HG03469 (cell line): Measurements from ENCODE around the gene KIAA0513.

Experiments
- ATAC-seq: cut with Tn5 transposase; IDR thresholded peaks from one replicate; pipeline ENCODE4 v1.9.1; 2021; ENCODE audit warnings: mild to moderate bottlenecking, moderate library complexity, moderate number of reproducible peaks; ENCODE audit not compliant: unreplicated experiment

KIAA0513 gene

DNA sequence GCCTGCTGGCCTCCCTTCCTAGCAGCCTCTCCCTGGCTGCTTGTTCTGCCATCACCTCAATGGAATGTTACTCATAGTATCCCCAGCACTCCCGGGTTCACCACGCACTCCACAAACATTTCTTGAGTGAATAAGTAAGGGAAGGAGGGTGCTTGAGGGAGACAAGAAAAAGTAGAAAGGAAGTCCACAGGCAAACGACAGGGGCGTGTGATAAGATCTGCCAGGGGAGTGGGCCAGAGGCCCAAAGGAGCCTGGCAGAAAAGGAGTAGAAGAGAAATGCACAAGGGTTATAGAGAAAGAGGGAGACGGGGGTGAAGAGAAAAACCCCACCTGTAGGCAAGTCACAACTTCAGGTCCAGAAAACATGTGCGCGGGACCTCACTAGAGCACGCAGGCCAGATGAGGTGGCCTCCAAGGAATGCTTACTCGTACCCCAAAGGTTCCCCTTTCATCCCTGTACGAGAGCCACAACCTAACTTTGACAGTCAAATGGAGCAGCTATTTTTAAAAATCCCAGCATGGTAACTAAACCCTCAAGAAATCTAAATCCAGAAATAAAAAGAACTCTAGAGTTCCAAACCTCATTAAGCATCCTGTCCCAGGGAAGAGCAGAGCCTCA is 22.9 kb upstream of the KIAA0513 start:
- no peak for ATAC-seq

DNA sequence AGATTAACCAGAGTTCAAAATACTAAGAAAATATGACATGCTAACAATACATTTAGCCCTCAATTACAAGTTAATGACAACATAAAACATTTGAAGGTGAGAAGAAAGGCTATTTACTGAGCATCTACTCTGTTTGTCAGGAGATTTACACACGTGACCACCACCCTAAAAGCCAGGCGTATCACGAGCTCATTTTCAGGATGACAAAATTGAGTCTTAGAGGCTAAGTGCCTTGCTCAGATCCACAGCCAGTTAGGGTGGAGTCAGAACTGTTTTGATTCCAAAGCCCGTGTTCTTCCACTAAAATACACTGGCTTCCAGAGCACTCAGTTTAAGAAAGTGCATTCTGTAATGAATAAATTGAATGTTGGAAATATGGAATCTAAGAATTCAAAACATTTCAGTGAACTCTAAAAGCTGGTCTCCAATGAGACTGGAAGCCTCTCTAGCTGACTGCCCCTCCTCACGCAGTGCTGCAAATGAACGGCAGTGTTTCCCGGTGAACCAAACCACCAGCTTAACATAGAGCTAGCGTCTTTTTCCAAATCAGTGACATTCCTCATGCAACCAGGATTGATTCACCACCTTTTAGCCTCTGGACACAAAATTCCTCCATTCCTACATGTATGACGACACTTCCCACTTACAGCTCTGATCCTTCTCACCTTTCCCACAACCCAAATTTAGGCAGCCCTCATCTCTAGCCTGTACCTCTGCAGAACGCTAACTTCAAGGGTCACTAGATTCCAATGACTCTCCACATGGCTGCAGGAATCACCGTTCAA is 22.1 kb upstream of the KIAA0513 start:
- ATAC-seq, result no peak

DNA sequence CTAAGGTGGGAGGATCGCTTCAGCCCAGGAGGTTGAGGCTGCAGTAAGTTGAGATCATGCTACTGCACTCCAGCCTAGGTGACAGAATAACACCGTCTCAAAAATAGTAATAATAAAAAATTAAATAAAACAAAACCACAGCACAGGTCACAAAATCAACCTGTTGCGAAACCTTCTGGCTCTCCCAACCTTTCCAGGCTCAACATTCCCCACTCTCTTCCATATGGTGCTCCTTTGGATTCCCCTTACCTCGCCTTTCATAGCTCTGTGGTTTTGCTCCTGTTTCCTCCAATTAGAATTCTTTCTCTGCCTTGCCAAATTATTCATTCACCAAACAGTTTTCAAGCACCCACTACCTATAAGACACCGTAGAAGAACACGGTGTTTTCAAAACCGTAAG is 21.0 kb upstream of the KIAA0513 start:
- ATAC-seq, result no peak

DNA sequence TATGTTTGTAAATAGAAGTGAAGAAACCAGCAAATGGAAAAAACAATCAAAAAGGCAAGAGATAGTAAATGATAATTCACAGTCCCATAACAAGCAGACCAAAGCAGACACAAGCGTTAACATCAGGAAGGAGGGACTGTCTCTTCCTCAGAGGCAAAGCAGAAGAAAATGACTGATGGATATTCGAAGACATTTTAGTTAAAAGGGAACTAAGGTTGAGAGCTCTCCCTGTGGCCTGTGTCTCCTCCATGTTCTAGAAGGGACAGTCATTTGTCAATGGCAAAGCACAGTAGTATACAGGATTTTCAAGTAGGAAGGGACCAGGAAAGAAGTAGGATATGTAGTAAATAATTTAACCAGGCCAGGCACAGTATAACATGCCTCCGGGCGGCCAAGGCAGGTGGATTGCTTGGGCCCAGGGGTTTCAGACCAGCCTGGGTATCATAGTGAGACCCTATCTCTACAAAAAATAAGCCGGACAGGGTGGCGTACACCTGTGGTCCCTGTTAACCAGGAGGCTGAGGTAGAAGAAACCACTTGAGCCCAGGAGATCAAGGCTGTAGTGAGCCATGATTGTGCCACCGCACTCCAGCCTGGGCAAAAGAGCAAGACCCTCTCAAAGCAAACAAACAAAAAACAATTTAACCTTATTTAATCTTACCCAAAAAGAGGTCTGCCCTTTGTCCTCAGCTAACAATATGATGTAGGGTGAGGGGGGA is 19.9 kb upstream of the KIAA0513 start:
- no peak for ATAC-seq

DNA sequence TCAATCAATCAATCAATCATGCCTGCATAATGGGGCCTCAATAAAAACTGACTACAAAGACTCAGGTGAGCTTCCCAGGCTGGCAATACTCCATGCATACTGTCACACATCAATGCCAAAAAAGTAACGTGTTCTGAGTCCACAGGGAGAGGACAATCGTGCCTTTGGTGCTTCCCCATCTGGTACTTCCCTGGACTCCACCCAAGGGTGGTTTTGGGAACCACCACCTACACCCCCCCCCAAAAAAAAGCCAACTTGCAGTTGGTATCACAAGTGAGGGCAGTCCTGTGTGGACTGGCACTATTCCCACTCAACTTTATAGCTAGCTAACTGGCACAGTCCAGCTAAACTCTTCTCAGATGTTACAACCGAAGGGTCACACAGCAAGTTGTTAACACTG is 19.3 kb upstream of the KIAA0513 start:
- no peak for ATAC-seq

DNA sequence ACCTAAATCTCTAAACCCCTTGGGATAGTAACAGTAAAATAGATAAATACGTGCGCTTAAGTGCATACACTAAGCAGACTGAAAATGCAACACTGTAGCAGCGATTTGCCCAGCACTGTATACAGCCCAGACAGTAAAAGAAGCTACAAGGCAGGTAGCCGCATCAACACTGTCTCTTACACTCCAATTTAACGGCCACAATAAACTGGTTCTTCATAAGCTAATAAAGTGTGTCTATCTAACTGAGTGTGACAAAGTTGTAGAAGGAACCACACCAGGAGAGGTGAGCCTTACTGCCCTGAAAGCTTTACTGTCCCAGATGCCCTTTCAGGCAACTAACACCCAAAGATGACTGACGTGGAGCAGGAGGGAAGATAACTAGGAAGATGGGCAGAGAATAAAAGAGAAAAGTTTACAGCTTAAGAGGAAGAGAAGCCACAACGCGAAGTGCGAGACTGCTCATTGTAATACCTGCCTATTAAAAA is 17.1 kb upstream of the KIAA0513 start:
- ATAC-seq, result no peak

DNA sequence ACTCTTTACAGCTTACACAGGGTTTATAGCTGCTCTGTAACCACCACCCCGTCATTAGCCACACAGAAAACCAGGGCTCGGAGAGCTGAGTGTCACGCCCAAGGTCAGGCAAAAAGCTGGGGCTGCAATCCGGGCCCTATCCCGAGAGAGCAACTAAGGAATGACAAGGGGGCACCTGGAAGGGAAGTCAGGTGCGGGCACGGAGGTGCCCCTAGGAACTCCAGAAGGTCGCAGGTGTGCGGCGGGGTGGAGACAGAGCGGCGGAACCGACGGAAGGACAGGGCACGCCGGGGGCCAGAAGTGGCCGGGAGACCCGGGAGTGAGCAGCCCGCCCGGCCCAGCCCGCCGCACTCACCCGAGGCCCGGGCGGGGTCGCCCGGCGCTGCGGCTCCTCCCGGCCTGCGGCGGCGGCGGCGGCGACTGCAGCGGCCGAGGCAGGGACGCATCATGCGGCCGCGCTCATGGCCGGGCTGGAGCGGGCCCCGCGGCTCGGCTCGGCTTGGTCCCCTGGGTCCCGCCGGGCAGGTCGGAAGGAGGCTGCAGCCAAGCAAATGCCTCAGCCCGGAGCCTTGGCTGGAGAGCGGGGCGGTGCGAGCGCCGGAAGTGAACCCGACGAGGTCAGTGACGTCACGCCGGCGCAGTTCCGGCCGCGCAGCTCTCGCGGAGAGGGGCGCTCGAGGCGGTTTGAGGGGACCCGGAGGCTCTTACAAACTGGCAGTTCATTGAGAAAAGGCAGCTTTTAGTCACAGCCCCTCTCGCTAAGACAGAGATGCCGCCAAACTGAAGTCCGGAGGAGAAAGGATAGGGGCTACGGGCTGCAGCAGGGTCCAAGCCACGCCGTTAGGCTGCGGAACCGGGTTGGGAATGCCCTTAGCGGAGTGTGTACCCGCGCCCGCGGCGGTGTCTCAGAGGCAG is 16.4 kb upstream of the KIAA0513 start, which contains the start of gene ZDHHC7:
Gene ZDHHC7, minus strand, starts transcription at position 605 of the 915 bp plus-strand sequence. CDS start 20,917 bp downstream, outside the sequence.
- ATAC-seq, result peak; percentile 62

DNA sequence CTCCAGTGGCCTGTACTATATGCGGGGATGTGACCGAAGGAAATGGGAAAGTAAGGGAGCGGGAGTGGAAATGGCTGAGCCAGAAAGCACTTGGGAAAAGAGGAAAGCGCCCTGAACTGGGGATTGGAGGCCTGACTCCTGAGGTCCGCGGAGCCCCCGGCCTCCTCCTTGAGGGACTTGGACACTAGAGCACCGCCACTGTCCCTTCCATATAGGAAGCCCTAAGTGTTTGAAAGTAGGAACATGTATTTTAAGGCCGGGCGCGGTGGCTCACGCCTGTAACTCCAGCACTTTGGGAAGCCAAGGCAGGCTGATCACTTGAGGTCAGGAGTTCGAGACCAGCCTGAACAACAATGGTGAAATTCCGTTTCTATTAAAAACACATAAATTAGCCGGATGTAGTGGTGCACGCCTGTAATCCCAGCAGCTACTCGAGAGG is 15.7 kb upstream of the KIAA0513 start:
- ATAC-seq, result no peak

DNA sequence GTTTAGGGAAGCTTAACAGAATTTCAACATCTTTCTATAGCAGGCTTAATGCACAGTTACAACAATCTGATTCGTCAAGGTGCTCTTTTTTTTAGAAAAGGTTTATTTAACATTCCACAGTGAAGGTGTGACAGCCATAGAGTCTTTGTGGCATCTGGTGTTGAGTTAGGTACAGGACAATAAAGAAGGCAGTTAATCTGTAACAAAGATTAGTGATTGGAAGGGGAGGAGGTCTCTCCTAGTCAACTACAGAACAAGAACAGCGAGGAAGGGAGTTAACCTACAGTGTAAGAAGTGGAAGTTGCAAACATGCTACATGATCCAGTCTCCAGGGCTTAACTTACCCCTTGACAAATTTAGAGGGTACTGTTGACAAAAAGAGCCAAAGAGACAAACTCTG is 13.3 kb upstream of the KIAA0513 start:
- no peak for ATAC-seq

DNA sequence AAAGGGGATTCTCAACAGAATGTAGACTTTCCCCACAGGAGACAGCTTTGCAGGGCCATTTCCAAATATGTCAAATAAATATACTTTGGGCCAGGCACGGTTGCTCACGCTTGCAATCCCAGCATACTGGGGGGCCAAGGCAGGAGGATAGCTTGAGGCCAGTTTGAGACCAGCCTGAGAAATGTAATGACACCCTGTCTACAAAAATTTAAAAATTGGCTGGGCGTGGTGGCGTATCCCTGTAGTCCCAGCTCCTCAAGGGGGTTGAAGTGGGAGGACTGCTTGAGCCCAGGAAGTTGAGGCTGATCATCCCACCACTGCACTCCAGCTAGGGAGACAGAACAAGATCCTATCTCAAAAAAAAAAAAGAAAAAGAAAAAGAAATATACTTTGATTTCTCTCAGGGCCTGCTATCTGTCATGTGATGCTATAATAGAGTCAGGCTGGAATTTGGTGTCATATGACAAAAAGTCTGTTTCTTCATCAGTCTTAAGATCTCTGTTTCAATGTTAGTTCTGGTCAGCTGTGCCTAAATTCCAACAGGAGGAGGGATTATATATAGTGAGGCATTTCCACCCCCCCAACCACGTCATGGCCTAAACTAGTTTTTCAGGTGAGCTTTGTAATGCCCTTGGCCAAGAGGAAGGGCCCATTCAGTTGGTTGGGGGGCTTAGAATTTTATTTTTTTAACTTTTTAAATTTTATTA is 12.0 kb upstream of the KIAA0513 start:
- ATAC-seq, result no peak

DNA sequence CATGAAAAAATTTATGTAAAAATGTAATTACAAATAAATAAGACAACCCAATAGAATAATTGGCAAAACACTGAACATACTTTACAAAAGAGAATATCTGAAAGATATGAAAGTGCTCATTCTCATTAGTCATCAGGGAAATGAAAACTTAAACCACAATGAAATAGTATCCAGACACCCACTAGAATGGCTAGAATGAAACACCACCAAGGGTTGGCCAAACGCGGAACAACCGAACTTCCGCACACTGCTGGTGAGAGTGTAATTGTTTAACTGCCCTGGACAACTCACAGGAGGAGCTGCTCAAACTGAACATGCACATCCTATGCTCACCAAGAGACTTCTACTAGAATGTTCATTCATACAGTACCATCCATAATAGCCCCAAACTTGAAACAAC is 10.4 kb upstream of the KIAA0513 start:
- no peak for ATAC-seq

DNA sequence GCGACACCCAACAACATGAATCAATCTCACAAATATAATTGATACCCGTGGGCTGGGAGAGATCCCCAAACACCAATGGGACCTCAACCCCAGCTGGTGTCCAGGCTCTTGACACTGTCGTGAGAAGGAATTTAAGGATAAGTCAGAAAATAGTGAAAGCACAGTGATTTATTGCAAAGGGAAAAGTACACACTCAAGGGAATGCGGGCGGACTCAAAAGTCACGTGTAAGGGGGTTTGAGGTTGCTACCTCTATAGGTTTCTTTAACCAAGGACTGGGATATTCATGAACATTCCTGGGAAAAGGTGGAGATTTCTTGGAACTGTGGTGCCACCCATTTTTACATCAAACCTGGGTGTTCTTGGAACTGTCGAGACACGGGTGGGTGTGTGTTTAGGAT is 10.0 kb upstream of the KIAA0513 start:
- ATAC-seq, result no peak

DNA sequence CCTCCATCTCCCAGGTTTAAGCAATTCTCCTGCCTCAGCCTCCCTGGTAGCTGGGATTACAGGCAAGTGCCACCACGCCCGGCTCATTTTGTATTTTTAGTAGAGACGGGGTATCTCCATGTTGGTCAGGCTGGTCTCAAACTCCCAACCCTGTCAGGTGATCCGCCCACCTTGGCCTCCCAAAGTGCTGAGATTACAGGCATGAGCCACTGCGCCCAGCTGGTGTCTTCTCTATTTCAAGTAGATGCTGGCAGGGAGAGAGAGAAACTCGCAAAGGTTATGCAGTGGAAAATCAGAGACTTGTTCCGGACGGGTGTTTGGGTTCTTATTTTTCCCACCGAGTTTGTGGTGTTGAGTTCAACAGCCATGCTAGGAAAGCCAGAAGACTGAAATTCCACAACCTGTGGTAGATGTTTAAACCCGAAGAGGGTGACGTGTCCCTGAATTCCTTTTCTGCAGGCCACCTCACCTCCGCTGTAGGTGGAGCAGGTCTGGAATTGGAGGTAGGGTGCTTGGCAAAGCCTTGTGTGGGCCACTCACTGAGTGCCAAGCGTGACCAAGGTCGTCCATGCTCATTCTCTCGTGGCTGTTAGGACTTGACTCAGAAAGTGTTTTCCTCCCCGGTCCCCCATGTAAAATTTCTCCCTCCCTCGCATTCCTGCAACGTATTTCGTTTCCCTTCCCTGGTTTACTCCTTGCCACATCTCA is 8.9 kb upstream of the KIAA0513 start:
- ATAC-seq, result no peak

DNA sequence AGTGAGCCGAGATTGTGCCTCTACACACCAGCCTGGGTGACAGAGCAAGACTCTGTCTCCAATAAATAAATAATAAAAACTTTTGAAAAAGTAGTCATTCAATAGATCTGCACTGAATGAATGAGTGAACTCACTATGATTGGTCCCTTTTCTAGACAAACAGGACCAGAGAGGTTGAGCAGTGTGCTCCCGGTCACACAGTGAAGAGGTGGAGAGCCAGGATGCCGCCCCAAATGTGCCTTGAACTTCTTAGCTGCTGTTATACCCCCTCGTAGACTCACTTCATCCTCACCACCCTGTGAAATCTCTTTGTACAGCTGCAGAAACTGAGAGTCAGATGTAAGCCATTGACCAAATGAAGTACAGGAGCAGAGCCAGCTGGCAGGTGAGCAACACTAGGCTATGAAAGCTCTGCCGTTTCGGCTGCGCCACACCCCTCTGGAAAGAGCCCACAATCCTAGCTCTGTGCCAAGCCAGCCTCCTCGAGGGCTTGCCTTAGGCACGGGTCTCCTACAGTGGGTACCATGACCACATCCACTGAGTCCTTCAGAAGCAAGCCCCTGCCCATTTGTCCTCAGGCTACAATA is 7.8 kb upstream of the KIAA0513 start:
- no peak for ATAC-seq

DNA sequence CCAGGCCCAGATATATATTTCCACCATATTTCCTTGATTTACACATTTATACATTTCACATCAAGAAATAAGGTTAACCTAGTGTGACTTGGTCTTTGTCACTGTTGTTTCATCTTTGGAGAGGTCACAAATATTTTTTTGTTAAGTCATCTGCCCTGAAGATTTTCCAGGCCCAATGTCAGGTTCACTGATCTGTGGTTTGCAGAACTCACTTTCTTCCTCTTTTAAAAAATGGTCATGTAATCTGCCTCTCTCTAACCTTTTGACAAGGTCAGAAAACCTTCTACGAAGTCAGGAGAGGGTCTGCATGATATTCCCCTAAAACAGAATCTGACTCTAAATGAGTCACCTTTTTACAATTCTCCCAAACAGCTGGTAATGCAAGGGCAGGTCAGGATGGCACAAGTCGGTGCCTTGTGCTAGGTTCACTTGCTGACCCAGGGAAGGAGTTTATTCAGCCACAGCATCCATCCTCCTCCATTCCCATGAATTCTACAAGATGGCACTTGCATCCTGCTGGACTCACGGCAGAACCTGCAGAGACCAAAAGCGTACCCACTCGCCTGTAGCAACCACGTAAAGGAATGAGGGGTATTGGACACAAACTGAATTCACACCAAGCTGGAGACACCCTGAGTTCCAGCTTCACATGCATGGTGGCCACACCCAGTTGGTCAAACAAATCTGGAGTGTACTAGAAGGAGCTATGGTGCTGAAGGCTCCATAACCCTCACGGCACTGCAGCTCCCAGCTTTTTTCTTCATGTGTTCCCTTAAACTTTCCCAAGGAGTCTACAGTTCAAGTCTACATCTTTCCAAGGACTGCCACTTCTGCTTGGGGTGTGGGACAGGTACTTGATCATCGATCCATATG is 1.6 kb upstream of the KIAA0513 start:
- ATAC-seq, result no peak

DNA sequence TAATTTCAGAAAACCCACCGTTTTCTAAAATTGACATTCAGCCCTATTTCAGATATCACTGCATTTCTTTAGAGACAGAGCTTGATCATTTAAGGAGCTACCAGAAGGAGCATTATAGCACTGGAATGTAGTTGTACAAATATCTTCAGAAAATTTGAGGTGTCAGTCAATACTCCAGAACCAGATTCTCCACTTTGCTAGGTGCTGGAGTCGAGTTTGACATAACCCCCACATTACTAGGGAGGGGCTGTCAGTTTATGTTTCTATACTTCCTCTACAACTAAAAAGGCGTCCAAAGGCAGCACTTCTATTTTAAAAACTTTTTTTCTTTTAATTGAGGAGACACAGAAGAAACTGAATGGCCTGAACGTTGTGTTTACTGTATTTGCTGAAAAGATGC is 892 bp upstream of the KIAA0513 start:
- no peak for ATAC-seq

DNA sequence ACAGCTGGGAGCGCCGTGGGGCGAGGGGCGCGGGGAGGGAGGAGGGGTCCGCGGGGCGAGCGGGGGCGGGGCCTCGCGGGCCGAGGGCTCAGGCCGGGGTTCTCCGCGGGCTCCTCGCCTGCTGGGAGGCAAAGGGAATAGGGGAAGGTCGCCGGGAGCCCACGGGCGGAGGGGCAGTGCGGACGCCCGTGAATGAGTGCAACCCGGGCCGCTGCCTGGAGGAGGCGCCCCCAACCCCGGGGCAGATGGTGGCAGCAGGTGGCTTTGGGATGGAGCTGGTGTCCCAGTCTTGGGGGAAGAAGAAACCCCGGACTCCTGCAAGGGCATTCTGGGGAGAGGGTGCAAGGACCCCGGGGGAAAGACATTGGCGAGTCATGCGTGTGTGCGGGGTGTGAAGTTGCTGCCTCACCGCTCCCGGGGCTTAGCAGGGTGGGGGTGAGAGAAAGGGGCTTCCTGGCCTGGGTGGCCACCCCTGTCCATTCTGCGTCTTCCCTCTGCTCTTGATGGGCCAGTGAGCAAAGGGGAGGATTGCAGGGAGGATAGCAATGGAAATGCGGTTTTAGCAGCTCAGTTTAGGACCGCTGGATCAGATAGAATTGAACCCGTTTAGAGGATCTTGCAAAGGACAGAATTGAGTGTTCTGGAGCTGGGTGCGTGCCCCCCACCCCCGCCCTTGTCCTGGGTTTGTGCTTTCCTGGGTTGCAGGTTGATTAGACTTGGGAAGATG is 526 bp downstream of the KIAA0513 start:
- ATAC-seq, result no peak
